ENCODE measurements around the gene RARA. TPM values are rescaled to one million over a fixed set of nuclear protein-coding genes. Genes with fewer than 3 reads are reported as not detected.

Gene RARA
- total RNA-seq, 1 donor from 2014 or later = 18.6 TPM

DNA sequence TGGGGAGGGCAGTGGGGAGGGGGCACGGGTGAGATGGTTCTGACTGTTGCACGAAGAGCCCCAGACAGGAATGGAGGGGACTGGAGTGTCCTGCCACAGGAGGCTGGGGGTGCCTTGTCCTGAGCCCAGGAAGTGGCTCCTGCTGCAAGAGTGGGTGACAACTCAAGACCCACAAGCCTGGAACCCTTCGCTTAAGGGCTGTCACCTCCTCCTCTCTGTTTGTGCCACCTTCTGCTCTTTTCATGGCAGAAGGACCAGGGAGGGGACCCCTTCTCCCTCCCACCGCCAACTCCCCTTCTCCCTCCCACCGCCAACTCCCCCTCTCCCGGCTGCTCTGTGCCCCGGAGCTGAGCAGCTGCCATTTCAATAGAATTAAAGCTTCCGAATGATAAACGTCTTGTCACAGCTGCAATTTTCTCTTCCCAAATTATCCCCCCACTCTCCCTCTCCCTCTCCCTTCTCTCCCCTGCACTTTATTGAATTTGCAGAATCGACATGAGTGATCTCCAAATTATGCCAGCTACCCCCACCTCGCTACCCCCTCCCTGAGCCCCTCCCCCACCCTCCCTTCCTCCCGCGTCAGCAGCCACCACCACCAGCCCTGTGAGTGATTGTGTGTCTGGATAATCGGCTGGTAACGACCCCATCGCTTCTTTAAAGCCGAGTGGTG is 41.8 kb downstream of the RARA start:
- ATAC-seq = no peak
- no peak for DNase-seq
- intact Hi-C loops (cut with micrococcal nuclease) = loop anchor here (5.0 kb wide), 1 partner anchor 49 kb away; no protein-coding TSS in a partner anchor

DNA sequence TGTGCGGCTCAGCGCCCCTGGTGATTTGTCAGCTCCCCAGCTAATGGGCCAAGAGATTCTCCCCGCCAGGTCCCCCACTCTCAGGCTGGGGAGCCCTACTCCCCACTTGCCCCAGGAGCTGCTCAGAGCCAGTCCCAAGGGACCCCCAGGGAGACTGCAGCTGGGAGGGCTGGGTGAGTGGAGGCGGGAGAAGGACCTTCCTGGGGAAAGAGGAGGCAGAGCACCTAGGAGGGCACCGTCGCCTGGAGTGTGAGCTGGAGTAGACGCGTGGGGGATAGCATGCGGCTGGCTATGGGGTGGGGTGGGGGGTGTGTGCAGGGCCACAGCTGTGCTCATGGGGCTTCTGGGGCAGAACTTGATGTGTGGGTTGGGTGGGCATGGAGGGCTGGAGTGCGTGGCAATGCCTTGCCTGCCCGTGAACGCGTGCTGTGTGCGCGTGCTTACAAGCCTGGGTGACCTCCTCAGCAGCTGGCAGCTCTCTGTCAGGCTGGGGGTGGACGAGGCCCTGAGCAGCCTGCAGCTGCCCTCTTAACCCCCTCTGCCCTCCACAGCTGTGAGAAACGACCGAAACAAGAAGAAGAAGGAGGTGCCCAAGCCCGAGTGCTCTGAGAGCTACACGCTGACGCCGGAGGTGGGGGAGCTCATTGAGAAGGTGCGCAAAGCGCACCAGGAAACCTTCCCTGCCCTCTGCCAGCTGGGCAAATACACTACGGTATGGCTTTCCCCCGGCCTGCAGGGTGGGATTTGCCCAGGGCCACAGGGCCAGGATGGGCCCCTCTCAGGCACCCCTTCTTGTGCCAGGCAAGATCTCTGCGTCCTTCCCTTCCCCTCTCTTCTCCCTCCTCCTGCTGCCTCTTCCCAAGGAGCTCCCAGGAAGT is 42.6 kb downstream of the RARA start:
- DNase-seq (peak; percentile 30), ATAC-seq (no peak)
- intact Hi-C loops (cut with micrococcal nuclease) = loop anchor here (5.0 kb wide), 1 partner anchor 49 kb away; no protein-coding TSS in a partner anchor

- ATAC-seq (no peak), DNase-seq (peak; percentile 25)
- intact Hi-C loops (cut with micrococcal nuclease) = loop anchor here (5.0 kb wide), 1 partner anchor 50 kb away; no protein-coding TSS in a partner anchor
These were observed 43.3 kb downstream of the RARA start for GRCh38 chr17:40352237-40352778.

GRCh38 chr17:40352779-40353394 is 43.9 kb downstream of the RARA start:
- no peak for ATAC-seq
- intact Hi-C loops (cut with micrococcal nuclease) = loop anchor here (5.0 kb wide), 1 partner anchor 51 kb away; no protein-coding TSS in a partner anchor
- DNase-seq = peak; percentile 10

- ATAC-seq (no peak), DNase-seq (peak; percentile 28)
- intact Hi-C loops (cut with micrococcal nuclease) = loop anchor here (5.0 kb wide), 1 partner anchor 52 kb away; no protein-coding TSS in a partner anchor
These were observed 45.5 kb downstream of the RARA start for GRCh38 chr17:40354221-40355122.

- DNase-seq = peak; percentile 89
- intact Hi-C loops (cut with micrococcal nuclease) = no loop called here
- ATAC-seq = peak; percentile 70
These were observed 46.3 kb downstream of the RARA start for GRCh38 chr17:40355123-40355803.

DNA sequence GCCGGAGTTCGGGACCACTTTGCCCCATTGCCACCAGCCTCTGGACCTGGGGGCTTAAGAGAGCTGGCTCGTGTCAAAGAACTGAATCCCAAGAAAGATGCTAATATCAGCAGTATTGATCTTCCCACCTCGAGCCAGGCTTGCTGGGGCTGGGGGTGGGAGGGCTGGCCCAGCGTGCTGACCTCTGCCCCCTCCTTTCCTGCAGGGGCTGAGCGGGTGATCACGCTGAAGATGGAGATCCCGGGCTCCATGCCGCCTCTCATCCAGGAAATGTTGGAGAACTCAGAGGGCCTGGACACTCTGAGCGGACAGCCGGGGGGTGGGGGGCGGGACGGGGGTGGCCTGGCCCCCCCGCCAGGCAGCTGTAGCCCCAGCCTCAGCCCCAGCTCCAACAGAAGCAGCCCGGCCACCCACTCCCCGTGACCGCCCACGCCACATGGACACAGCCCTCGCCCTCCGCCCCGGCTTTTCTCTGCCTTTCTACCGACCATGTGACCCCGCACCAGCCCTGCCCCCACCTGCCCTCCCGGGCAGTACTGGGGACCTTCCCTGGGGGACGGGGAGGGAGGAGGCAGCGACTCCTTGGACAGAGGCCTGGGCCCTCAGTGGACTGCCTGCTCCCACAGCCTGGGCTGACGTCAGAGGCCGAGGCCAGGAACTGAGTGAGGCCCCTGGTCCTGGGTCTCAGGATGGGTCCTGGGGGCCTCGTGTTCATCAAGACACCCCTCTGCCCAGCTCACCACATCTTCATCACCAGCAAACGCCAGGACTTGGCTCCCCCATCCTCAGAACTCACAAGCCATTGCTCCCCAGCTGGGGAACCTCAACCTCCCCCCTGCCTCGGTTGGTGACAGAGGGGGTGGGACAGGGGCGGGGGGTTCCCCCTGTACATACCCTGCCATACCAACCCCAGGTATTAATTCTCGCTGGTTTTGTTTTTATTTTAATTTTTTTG is 47.1 kb downstream of the RARA start:
- intact Hi-C loops (cut with micrococcal nuclease) = no loop called here
- DNase-seq (peak; percentile 72), ATAC-seq (peak; percentile 33)

GRCh38 chr17:40356990-40357881 is 48.3 kb downstream of the RARA start:
- intact Hi-C loops (cut with micrococcal nuclease) = no loop called here
- ATAC-seq = peak; percentile 2
- DNase-seq = no peak

GRCh38 chr17:40358323-40359038 is 49.5 kb downstream of the RARA start:
- peak; percentile 94 for DNase-seq
- peak; percentile 66 for ATAC-seq
- intact Hi-C loops (cut with micrococcal nuclease) = no loop called here

- ATAC-seq (no peak), DNase-seq (no peak)
- intact Hi-C loops (cut with micrococcal nuclease) = no loop called here
These were observed 51.1 kb downstream of the RARA start for GRCh38 chr17:40360091-40360490.

- intact Hi-C loops (cut with micrococcal nuclease) = no loop called here
- DNase-seq (no peak), ATAC-seq (no peak)
These were observed 52.3 kb downstream of the RARA start for GRCh38 chr17:40361063-40361924.

DNA sequence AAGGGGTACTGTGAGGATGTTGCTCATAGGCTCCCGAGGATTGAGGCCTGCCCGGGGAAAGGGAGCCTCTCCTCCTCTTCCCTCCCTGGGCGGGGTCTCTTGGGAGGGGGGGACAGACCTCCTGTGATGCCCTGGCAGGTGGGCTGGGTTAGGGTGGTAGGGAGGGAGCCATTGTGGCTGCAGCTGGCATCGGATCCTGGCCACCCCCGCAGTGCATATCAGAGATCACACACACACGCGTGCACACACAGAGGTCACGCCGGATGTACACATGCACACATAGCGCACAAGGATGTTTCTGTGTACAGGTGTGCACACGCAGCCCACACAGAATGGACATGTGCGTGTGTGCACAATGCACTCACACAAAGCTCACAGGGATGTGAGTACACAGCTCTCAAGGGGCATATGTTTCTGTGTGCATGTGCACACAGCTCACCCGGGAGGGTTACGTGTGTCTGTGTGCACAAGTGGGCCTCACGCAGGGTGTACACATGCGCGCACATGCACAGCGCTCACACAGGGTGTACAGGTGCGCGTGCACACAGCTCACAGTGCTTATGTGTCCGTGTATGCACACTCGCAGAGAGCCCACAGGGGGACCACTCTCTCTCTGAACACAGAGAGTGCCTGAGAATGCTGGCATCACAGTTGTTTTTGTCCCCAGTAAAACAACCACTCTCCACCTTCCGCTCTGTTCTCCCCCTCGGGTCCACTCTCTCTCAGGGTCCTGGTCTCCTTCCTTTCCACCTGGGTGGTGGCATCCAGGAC is 53.1 kb downstream of the RARA start:
- ATAC-seq (no peak), DNase-seq (no peak)
- intact Hi-C loops (cut with micrococcal nuclease) = no loop called here

DNA sequence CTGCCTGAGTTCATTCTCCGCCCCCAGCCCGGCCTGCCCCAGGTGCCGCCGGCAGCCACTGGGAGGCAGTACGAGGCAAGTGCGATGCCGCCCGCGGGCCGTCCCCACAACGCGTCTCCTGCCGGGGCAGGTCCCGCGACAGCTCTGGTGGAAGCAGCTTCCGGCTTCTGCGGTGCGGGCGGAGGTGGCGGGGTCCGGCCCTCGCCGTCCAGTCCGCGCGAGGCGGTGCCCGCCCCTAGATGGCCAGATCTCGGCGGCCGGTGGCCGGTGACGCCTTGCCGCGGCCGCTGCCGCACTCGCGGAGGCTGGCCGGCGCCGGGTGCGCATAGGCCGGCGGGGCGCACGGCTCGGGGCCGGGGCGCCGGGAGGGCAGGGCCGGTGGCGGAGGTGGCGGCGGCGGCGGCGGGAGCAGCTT is 53.7 kb downstream of the RARA start:
- ATAC-seq (peak; percentile 47), DNase-seq (peak; percentile 77)
- intact Hi-C loops (cut with micrococcal nuclease) = no loop called here

Measured in left ventricle myocardium superior (tissue), 1 donor.